GM18861 (cell line): ENCODE data around the gene ASB3.
"Not testable (repeated sequence)": the region's sequence is repeated elsewhere in the genome, so short reads cannot be mapped to it uniquely, and the experiment has no call there.

Experiments used
- ATAC-seq: cut with Tn5 transposase; IDR thresholded peaks from one replicate; pipeline ENCODE4 v1.9.1; 2021; ENCODE audit not compliant: unreplicated experiment

ASB3 gene

GRCh38 chr2:53744395-53745065 is 42.2 kb downstream of the ASB3 start:
- no peak for ATAC-seq

GRCh38 chr2:53740170-53740569 is 46.6 kb downstream of the ASB3 start:
- no peak for ATAC-seq

- no peak for ATAC-seq
These were observed 47.7 kb downstream of the ASB3 start for GRCh38 chr2:53739032-53739431.

GRCh38 chr2:53737091-53737490 is 49.7 kb downstream of the ASB3 start:
- no peak for ATAC-seq

- ATAC-seq, result no peak
These were observed 57.5 kb downstream of the ASB3 start for GRCh38 chr2:53729143-53729762.

- ATAC-seq, result no peak
These were observed 58.8 kb downstream of the ASB3 start for GRCh38 chr2:53727921-53728320.

- ATAC-seq, result no peak
These were observed 61.1 kb downstream of the ASB3 start for GRCh38 chr2:53725662-53726061.

- ATAC-seq, result no peak
These were observed 62.2 kb downstream of the ASB3 start for GRCh38 chr2:53724536-53724935.

- not testable (repeated sequence) for ATAC-seq
These were observed 65.8 kb downstream of the ASB3 start for GRCh38 chr2:53720944-53721343.

GRCh38 chr2:53715568-53715967 is 71.2 kb downstream of the ASB3 start:
- peak; percentile 52 for ATAC-seq

GRCh38 chr2:53711271-53711780 is 75.4 kb downstream of the ASB3 start:
- ATAC-seq, result no peak

- no peak for ATAC-seq
These were observed 77.8 kb downstream of the ASB3 start for GRCh38 chr2:53708988-53709387.

GRCh38 chr2:53701221-53701620 is 85.5 kb downstream of the ASB3 start:
- no peak for ATAC-seq

GRCh38 chr2:53697686-53698085 is 89.1 kb downstream of the ASB3 start:
- no peak for ATAC-seq

- ATAC-seq, result no peak
These were observed 89.7 kb downstream of the ASB3 start for GRCh38 chr2:53697092-53697491.

- ATAC-seq, result no peak
These were observed 91.2 kb downstream of the ASB3 start for GRCh38 chr2:53695575-53695974.

GRCh38 chr2:53694096-53694771 is 92.5 kb downstream of the ASB3 start:
- ATAC-seq, result no peak

GRCh38 chr2:53690876-53691275 is 95.9 kb downstream of the ASB3 start:
- no peak for ATAC-seq

GRCh38 chr2:53672881-53673522 is 113.8 kb downstream of the ASB3 start:
- no peak for ATAC-seq

- ATAC-seq, result no peak
These were observed 116.4 kb downstream of the ASB3 start for GRCh38 chr2:53670331-53670730.

GRCh38 chr2:53668624-53669026 is 118.1 kb downstream of the ASB3 start:
- ATAC-seq, result no peak

GRCh38 chr2:53667130-53667529 is 119.6 kb downstream of the ASB3 start:
- ATAC-seq, result not testable (repeated sequence)
